ENCODE results near the gene STUB1.

- no peak for TF ChIP-seq POLR2A (IDR thresholded peaks at IDR 0.05)
- TF ChIP-seq CTCF (IDR thresholded peaks at IDR 0.05): no peak
Measured at GRCh38 chr16:674214-674881, 5.9 kb upstream of the STUB1 start.
